ENCODE measurements around the gene RPL22. TPM values are rescaled to one million over a fixed set of nuclear protein-coding genes. Genes with fewer than 3 reads are reported as not detected.

RPL22 gene
- total and polyA plus RNA-seq, 2 of the 8 experiments (the other 6 are each of a cell fraction or from before 2014, with no cell fraction given): 133 to 521 TPM

DNA sequence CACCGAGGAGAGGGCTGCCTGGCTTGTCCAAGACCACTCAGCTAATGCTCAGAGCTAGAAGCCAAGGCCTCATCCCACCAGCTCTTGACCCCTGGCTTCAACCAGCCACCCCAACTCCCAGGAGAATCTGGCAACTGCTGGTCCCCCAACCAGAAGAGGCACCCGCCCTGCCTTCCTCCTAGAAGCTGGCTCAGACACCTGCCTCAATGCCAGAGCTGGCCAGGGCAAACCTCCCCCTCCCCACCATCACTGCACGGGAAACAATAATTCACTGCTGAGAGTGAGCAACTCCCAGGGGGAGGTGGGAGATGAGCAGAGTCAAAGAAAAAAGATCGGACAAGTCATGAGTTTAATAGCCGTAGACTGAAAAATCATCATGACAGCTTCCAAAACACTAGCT is 22.6 kb downstream of the RPL22 start:
- Histone ChIP-seq H3K36me3 (ENCODE audit: control insufficient read depth in 2 of 4, insufficient read depth in 4 of 4, low read length in 3 of 4) (no peaks in the 10 kb centered on the region), H3K79me2 (ENCODE audit: control insufficient read depth in 1 of 2, insufficient read depth in 2 of 2, low read length in 2 of 2) (no peaks in the 10 kb centered on the region), H2BK15ac (ENCODE audit: low read length) (no peak overlapping the region), H3K79me1 (ENCODE audit: low read depth, low read length) (no peaks in the 10 kb centered on the region), H3K23ac (ENCODE audit: insufficient read length) (no peak overlapping the region), H4K20me1 (replicated peaks in 1 of 2; ENCODE audit: control insufficient read depth in 1 of 2, insufficient read depth in 2 of 2, low read length in 2 of 2) (peaks cover 0 to 20% of the 10 kb centered on the region in 2 experiments), H2BK20ac (ENCODE audit: low read length) (no peak overlapping the region), H2AFZ (ENCODE audit: low read length) (no peak overlapping the region), H3K23me2 (ENCODE audit: low read depth, low read length) (peaks cover 21% of the 10 kb centered on the region; the same call in 1 of the 2 replicates), H3K14ac (ENCODE audit: insufficient read length) (no peak overlapping the region), H2BK12ac (ENCODE audit: low read depth, low read length) (no peak overlapping the region), H4K8ac (ENCODE audit: extremely low read depth, insufficient read depth, low read length) (no peak overlapping the region), H3K4me2 (ENCODE audit: insufficient read depth in 1 of 2, low read depth in 2 of 2, low read length in 2 of 2) (no peak overlapping the region), H3K4ac (replicated peaks; ENCODE audit: insufficient read length, low read depth, low read length) (no peak overlapping the region), H4K5ac (ENCODE audit: insufficient read length, low read depth, low read length) (no peak overlapping the region), H3K27ac (ENCODE audit: low read depth, low read length) (no peak overlapping the region), H3K4me3 (ENCODE audit: extremely low read depth in 1 of 4, insufficient read depth in 2 of 4, low read depth in 3 of 4, low read length in 4 of 4) (no peak overlapping the region), H3K9ac (replicated peaks in 1 of 4; ENCODE audit: extremely low read depth in 1 of 4, low read depth in 3 of 4, low read length in 3 of 4) (no peak overlapping the region), H3K9me3 (ENCODE audit: insufficient read depth in 2 of 2, low read depth in 1 of 2, low read length in 1 of 2) (no peaks in the 10 kb centered on the region), H2BK5ac (ENCODE audit: low read depth, low read length) (no peak overlapping the region), H3K27me3 (replicated peaks in 1 of 4; ENCODE audit: control insufficient read depth in 3 of 4, extremely low read depth in 1 of 4, insufficient read depth in 3 of 4, low read length in 3 of 4) (peaks cover 19 to 59% (median 45%) of the 10 kb centered on the region in 4 experiments), H3K18ac (ENCODE audit: extremely low read depth, low read length) (no peak overlapping the region), H3K4me1 (replicated peaks in 1 of 4; ENCODE audit: control insufficient read depth in 3 of 4, insufficient read depth in 4 of 4, low read length in 3 of 4) (peaks cover 0 to 8% (median 6%) of the 10 kb centered on the region in 4 experiments; a peak in 6 of 7 replicates), H4K91ac (replicated peaks; ENCODE audit: insufficient read length, low read length) (no peak overlapping the region), H2AK5ac (ENCODE audit: low read depth, low read length) (no peak overlapping the region), H3K56ac (replicated peaks; ENCODE audit: insufficient read length, low read depth, low read length) (no peak overlapping the region), H2BK120ac (replicated peaks; ENCODE audit: low read depth, low read length) (no peak overlapping the region)
- ChIA-PET CTCF (ENCODE audit: partially characterized antibody) (interaction anchor here (0.9 to 2.0 kb wide), 12 partner anchors 8 to 142 kb away, joined by 3 to 8 read pairs (median 4); no protein-coding TSS in a partner anchor), POLR2A (ENCODE audit: partially characterized antibody) (interaction anchor here (1.0 to 1.4 kb wide), 2 partner anchors 11 to 71 kb away, joined by 4 read pairs; no protein-coding TSS in a partner anchor)
- DNase-seq (ENCODE audit: low read depth in 1 of 2, low spot score in 2 of 2) (no peak), FAIRE-seq (no peak)
- WGBS, 2 experiments (ENCODE audit: extremely low coverage in 1 of 2, insufficient coverage in 1 of 2, insufficient read length in 1 of 2, insufficient replicate concordance in 2 of 2, low coverage in 1 of 2, low lambda C conversion rate in 2 of 2, missing lambda C conversion rate in 1 of 2): 80% methylated on average over 5 of the region's 5 CpGs; no CpG with 5 or more reads in 1 of the 2 experiments
- TF ChIP-seq CREB1 (IDR thresholded peaks at IDR 0.05) (no peak), TAF7 (optimal IDR thresholded peaks at IDR 0.05; ENCODE audit: borderline replicate concordance, low read depth, low read length) (no peak), YY1 (IDR thresholded peaks at IDR 0.05; ENCODE audit: low read depth, low read length) (no peak), RNF2 (IDR thresholded peaks at IDR 0.05; ENCODE audit: borderline replicate concordance, low read depth, low read length, missing control alignments, poor library complexity, severe bottlenecking) (no peak), EP300 (IDR thresholded peaks at IDR 0.05; ENCODE audit: borderline replicate concordance in 1 of 2, low read depth in 2 of 2, low read length in 2 of 2) (no peak), KDM5A (IDR thresholded peaks at IDR 0.05; ENCODE audit: low read length) (no peak), TEAD4 (IDR thresholded peaks at IDR 0.05; ENCODE audit: low read depth, low read length) (no peak), RAD21 (IDR thresholded peaks at IDR 0.05 in 1 of 2, conservative IDR thresholded peaks at IDR 0.05 in 1 of 2; ENCODE audit: low read depth in 2 of 2, low read length in 2 of 2) (no peak)
- TF ChIP-seq, protein P1, sequence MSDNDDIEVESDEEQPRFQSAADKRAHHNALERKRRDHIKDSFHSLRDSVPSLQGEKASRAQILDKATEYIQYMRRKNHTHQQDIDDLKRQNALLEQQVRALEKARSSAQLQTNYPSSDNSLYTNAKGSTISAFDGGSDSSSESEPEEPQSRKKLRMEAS (IDR thresholded peaks at IDR 0.05): no peak
- TF ChIP-seq, protein P2, sequence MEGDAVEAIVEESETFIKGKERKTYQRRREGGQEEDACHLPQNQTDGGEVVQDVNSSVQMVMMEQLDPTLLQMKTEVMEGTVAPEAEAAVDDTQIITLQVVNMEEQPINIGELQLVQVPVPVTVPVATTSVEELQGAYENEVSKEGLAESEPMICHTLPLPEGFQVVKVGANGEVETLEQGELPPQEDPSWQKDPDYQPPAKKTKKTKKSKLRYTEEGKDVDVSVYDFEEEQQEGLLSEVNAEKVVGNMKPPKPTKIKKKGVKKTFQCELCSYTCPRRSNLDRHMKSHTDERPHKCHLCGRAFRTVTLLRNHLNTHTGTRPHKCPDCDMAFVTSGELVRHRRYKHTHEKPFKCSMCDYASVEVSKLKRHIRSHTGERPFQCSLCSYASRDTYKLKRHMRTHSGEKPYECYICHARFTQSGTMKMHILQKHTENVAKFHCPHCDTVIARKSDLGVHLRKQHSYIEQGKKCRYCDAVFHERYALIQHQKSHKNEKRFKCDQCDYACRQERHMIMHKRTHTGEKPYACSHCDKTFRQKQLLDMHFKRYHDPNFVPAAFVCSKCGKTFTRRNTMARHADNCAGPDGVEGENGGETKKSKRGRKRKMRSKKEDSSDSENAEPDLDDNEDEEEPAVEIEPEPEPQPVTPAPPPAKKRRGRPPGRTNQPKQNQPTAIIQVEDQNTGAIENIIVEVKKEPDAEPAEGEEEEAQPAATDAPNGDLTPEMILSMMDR (IDR thresholded peaks at IDR 0.05; ENCODE audit: control extremely low read depth in 1 of 3, insufficient read depth in 1 of 3, low read depth in 1 of 3, low read length in 3 of 3): no peak
